ENCODE results near the gene PI3.

Gene PI3

GRCh38 chr20:45189067-45189609, 14.4 kb downstream of the PI3 start:
- DNase-seq = no peak

GRCh38 chr20:45189861-45190260, 15.2 kb downstream of the PI3 start:
- no peak for DNase-seq

GRCh38 chr20:45191926-45192325, 17.2 kb downstream of the PI3 start:
- no peak for DNase-seq

GRCh38 chr20:45193331-45193730, 18.6 kb downstream of the PI3 start:
- no peak for DNase-seq

GRCh38 chr20:45206725-45207124, 32.0 kb downstream of the PI3 start, which contains the start of gene SEMG1:
Gene SEMG1 (plus strand): TSS chr20:45207033. CDS start chr20:45207054, 21 bp downstream.
- no peak for DNase-seq

GRCh38 chr20:45209924-45210323, 35.2 kb downstream of the PI3 start:
- DNase-seq = no peak

GRCh38 chr20:45211569-45212474, 37.1 kb downstream of the PI3 start:
- no peak for DNase-seq

GRCh38 chr20:45212836-45213235, 38.1 kb downstream of the PI3 start:
- DNase-seq = no peak

- DNase-seq = no peak
Measured at GRCh38 chr20:45218124-45218523, 43.4 kb downstream of the PI3 start.

- no peak for DNase-seq
Measured at GRCh38 chr20:45218636-45219035, 43.9 kb downstream of the PI3 start.

GRCh38 chr20:45221076-45221475, 46.4 kb downstream of the PI3 start, which contains the start of gene SEMG2:
Gene SEMG2 (plus strand): TSS chr20:45221373. CDS start chr20:45221390, 17 bp downstream.
- no peak for DNase-seq

- no peak for DNase-seq
Measured at GRCh38 chr20:45223136-45223535, 48.4 kb downstream of the PI3 start.
